ENCODE results near the gene IRX2.

The IRX2 gene

GRCh38 chr5:2740051-2740875 is 11.2 kb downstream of the IRX2 start:
- no peak for DNase-seq

- DNase-seq: no peak
Measured at GRCh38 chr5:2739360-2740050, 12.0 kb downstream of the IRX2 start.

- DNase-seq: no peak
Measured at GRCh38 chr5:2738700-2739359, 12.6 kb downstream of the IRX2 start.

GRCh38 chr5:2738156-2738699 is 13.2 kb downstream of the IRX2 start:
- no peak for DNase-seq

GRCh38 chr5:2737273-2738155 is 14.0 kb downstream of the IRX2 start:
- no peak for DNase-seq

GRCh38 chr5:2736872-2737271 is 14.6 kb downstream of the IRX2 start:
- no peak for DNase-seq

- DNase-seq: no peak
Measured at GRCh38 chr5:2735996-2736395, 15.5 kb downstream of the IRX2 start.

- DNase-seq: no peak
Measured at GRCh38 chr5:2732850-2733249, 18.6 kb downstream of the IRX2 start.

- no peak for DNase-seq
Measured at GRCh38 chr5:2732004-2732403, 19.5 kb downstream of the IRX2 start.

- DNase-seq: no peak
Measured at GRCh38 chr5:2729189-2729588, 22.3 kb downstream of the IRX2 start.

GRCh38 chr5:2727550-2727949 is 23.9 kb downstream of the IRX2 start:
- no peak for DNase-seq

GRCh38 chr5:2725980-2726765 is 25.3 kb downstream of the IRX2 start:
- no peak for DNase-seq

GRCh38 chr5:2724831-2725230 is 26.6 kb downstream of the IRX2 start:
- no peak for DNase-seq

GRCh38 chr5:2724031-2724581 is 27.4 kb downstream of the IRX2 start:
- DNase-seq: no peak

GRCh38 chr5:2722901-2723300 is 28.6 kb downstream of the IRX2 start:
- DNase-seq: no peak

GRCh38 chr5:2721385-2722138 is 29.9 kb downstream of the IRX2 start:
- DNase-seq: no peak

- DNase-seq: no peak
Measured at GRCh38 chr5:2719332-2719731, 32.1 kb downstream of the IRX2 start.

- no peak for DNase-seq
Measured at GRCh38 chr5:2718115-2718514, 33.4 kb downstream of the IRX2 start.

GRCh38 chr5:2715856-2716255 is 35.6 kb downstream of the IRX2 start:
- DNase-seq: no peak

- no peak for DNase-seq
Measured at GRCh38 chr5:2714805-2715204, 36.7 kb downstream of the IRX2 start.

- no peak for DNase-seq
Measured at GRCh38 chr5:2714026-2714425, 37.5 kb downstream of the IRX2 start.

All from stimulated activated CD4-positive, alpha-beta T cell treated with anti-CD3 and anti-CD28 coated beads, Interleukin-15, amount 100 ng/mL, for 24 hours (primary cell).